GM12874 (cell line): Measurements from ENCODE around the gene FXYD3.

Source experiments
- TF ChIP-seq, protein P1 (sequence below): IDR thresholded peaks from 2 replicates; pipeline ENCODE4 v1.5.1; 2011; ENCODE audit warnings: low read depth, mild to moderate bottlenecking, control low read depth, low read length, moderate library complexity; ENCODE audit not compliant: insufficient read depth

The FXYD3 gene

GRCh38 chr19:35088131-35088913 is 27.3 kb upstream of the FXYD3 start:
- TF ChIP-seq, protein P1, sequence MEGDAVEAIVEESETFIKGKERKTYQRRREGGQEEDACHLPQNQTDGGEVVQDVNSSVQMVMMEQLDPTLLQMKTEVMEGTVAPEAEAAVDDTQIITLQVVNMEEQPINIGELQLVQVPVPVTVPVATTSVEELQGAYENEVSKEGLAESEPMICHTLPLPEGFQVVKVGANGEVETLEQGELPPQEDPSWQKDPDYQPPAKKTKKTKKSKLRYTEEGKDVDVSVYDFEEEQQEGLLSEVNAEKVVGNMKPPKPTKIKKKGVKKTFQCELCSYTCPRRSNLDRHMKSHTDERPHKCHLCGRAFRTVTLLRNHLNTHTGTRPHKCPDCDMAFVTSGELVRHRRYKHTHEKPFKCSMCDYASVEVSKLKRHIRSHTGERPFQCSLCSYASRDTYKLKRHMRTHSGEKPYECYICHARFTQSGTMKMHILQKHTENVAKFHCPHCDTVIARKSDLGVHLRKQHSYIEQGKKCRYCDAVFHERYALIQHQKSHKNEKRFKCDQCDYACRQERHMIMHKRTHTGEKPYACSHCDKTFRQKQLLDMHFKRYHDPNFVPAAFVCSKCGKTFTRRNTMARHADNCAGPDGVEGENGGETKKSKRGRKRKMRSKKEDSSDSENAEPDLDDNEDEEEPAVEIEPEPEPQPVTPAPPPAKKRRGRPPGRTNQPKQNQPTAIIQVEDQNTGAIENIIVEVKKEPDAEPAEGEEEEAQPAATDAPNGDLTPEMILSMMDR, result no peak

DNA sequence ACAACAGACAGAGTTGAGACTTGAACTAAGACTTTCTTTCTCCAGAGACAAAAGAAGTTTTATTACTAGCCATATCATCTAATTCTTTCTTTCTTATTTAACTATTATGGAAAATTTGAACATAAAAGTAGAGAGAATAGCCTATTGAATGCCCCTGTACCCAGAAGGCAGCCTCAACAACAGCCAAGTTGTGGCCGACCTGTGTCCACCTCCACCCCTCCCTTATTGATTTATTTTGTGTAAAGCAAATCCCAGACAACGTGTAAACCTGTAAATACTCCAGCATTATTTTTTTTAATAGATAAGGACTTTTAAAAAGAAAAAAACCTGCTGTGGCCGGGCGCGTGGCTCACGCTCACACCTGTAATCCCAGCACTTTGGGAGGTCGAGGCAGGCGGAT is 26.1 kb upstream of the FXYD3 start:
- TF ChIP-seq, protein P1, result no peak

- TF ChIP-seq, protein P1, result no peak
These were observed 25.5 kb upstream of the FXYD3 start for GRCh38 chr19:35090160-35090505.

- TF ChIP-seq, protein P1, result peak; percentile 59
These were observed 25.0 kb upstream of the FXYD3 start for GRCh38 chr19:35090506-35091214.

DNA sequence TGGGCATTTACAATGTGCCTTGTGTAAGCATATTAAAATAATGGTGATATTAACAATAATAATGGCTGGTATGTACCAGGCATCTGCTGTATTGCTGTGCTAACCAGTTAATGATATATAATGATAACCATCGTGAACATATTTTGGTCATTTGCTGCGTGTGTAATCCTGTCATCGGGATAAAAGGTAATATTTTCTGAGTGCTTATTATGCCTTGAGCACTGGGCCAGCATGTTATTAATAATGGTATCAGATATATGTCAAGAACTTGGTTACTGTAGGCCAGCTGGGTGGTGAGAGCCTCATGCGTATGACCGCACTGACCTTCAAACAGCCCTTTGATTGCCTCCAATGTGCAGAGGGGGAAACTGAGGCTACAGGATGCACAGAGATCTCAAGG is 22.2 kb upstream of the FXYD3 start:
- TF ChIP-seq, protein P1, result no peak

GRCh38 chr19:35093941-35094647 is 21.5 kb upstream of the FXYD3 start:
- TF ChIP-seq, protein P1, result no peak

- TF ChIP-seq, protein P1, result no peak
These were observed 21.0 kb upstream of the FXYD3 start for GRCh38 chr19:35094656-35095055.
